GM18873 (cell line): ENCODE measurements around the gene CCNG2.

Experiments
- ATAC-seq: cut with Tn5 transposase; IDR thresholded peaks from one replicate; pipeline ENCODE4 v1.9.1; 2021; ENCODE audit warnings: mild to moderate bottlenecking, moderate library complexity, moderate number of reproducible peaks; ENCODE audit not compliant: unreplicated experiment, low FRiP score

The CCNG2 gene

GRCh38 chr4:77199701-77200100 lies 42.7 kb downstream of the CCNG2 start:
- no peak for ATAC-seq

GRCh38 chr4:77201343-77201742 lies 44.3 kb downstream of the CCNG2 start:
- ATAC-seq: no peak

GRCh38 chr4:77201857-77202256 lies 44.9 kb downstream of the CCNG2 start:
- ATAC-seq: no peak

- no peak for ATAC-seq
Measured at GRCh38 chr4:77202491-77202890, 45.5 kb downstream of the CCNG2 start.

GRCh38 chr4:77203380-77204197 lies 46.6 kb downstream of the CCNG2 start:
- no peak for ATAC-seq

GRCh38 chr4:77204621-77205020 lies 47.6 kb downstream of the CCNG2 start:
- no peak for ATAC-seq

GRCh38 chr4:77209012-77209411 lies 52.0 kb downstream of the CCNG2 start:
- ATAC-seq: no peak

GRCh38 chr4:77209936-77210335 lies 52.9 kb downstream of the CCNG2 start:
- ATAC-seq: no peak

- ATAC-seq: no peak
Measured at GRCh38 chr4:77215107-77215506, 58.1 kb downstream of the CCNG2 start.

- no peak for ATAC-seq
Measured at GRCh38 chr4:77217526-77217925, 60.5 kb downstream of the CCNG2 start.

GRCh38 chr4:77219266-77219665 lies 62.3 kb downstream of the CCNG2 start:
- no peak for ATAC-seq
